Endothelial cell of umbilical vein (primary cell): Measurements from ENCODE around the gene ABT1. TPM values are rescaled to one million over a fixed set of nuclear protein-coding genes. Genes with fewer than 3 reads are reported as not detected.
A peak's percentile ranks its signal among the peaks of the same experiment; 100 is the strongest.

ENCODE experiments used
- BruUV-seq: library from RNA; stranded (reverse); fragments of 400-500 nt; replicated peaks from 2 replicates; lab custom pipeline; 2021; lab: Mats Ljungman, UMichigan
- CTCF ChIA-PET: fragments of 300-600, 350-600 bp; sonication (Branson Sonifier 250); formaldehyde crosslinking; loops from one replicate; lab custom pipeline; 2021; ENCODE audit warnings: antibody characterized with exemption, inconsistent platforms; lab: Charles Lee
- POLR2A ChIA-PET: fragments of 300-600, 350-600 bp; sonication (Branson Sonifier 250); formaldehyde crosslinking; loops from one replicate; lab custom pipeline; 2021; ENCODE audit warnings: antibody characterized with exemption, inconsistent platforms; lab: Charles Lee
- DNase-seq: peaks from one replicate; pipeline ENCODE4 v3.0.0-alpha.2; 2011; ENCODE audit warnings: low read depth, low spot score
- FAIRE-seq: peaks from 2 replicates; lab custom pipeline; 2011; peaks lifted over from hg19 to GRCh38; lab: Jason Lieb, UNC
- H2AFZ ChIP-seq: 2 replicates; pipeline ENCODE4 v1.6.0; 2012; ENCODE audit warnings: low read depth, low read length, control low read depth, inconsistent platforms
- H3K27ac ChIP-seq: 2 replicates; pipeline ENCODE4 v1.5.1; 2011; ENCODE audit warnings: low read depth, mild to moderate bottlenecking, control low read depth, low read length, moderate library complexity; ENCODE audit not compliant: insufficient read depth
- H3K27me3 ChIP-seq, 2 experiments: 2 replicates each; pipeline versions ENCODE4 v1.6.0 to v1.6.1; 2011; ENCODE audit warnings: low read length in 2 of 2, mixed read lengths in 1 of 2; ENCODE audit not compliant: control insufficient read depth in 2 of 2, insufficient read depth in 2 of 2
- H3K36me3 ChIP-seq, 2 experiments: 2 replicates in 1 of 2; 3 replicates in 1 of 2; pipeline ENCODE4 v1.5.1; 2011; ENCODE audit warnings: low read length in 2 of 2, mild to moderate bottlenecking in 1 of 2, moderate library complexity in 1 of 2; ENCODE audit not compliant: control insufficient read depth in 2 of 2, insufficient read depth in 2 of 2; ENCODE audit errors: extremely low read depth in 1 of 2
- H3K4me1 ChIP-seq: 3 replicates; pipeline ENCODE4 v1.5.1; 2011; ENCODE audit warnings: mild to moderate bottlenecking, low read length; ENCODE audit not compliant: control insufficient read depth, insufficient read depth; ENCODE audit errors: extremely low read depth
- H3K4me2 ChIP-seq: 2 replicates; pipeline ENCODE4 v1.6.1; 2011; ENCODE audit warnings: low read length, control low read depth, mixed read lengths; ENCODE audit not compliant: insufficient read depth
- H3K4me3 ChIP-seq, 3 experiments: fragments of 200-600 bp in 1 of 3; sonication (generic), shearing (Covaris generic) in 1 of 3; replicated peaks in 1 of 3; 2 replicates each; pipeline ENCODE4 v1.5.1; 2011 to 2016; ENCODE audit warnings: control low read depth in 3 of 3, low read length in 3 of 3, mild to moderate bottlenecking in 2 of 3, inconsistent platforms in 1 of 3, low read depth in 1 of 3, moderate library complexity in 1 of 3; ENCODE audit not compliant: insufficient read depth in 1 of 3
- H3K79me2 ChIP-seq: 2 replicates; pipeline ENCODE4 v1.6.0; 2012; ENCODE audit warnings: low read length, inconsistent platforms; ENCODE audit not compliant: control insufficient read depth, insufficient read depth
- H3K9ac ChIP-seq: replicated peaks from 2 replicates; pipeline ENCODE3; 2011; ENCODE audit warnings: low read length, control low read depth; ENCODE audit not compliant: insufficient read depth; ENCODE audit errors: extremely low read depth
- H3K9me1 ChIP-seq: replicated peaks from 3 replicates; pipeline ENCODE4 v1.6.0; 2011; ENCODE audit warnings: mild to moderate bottlenecking, low read length; ENCODE audit not compliant: control insufficient read depth, insufficient read depth; ENCODE audit errors: extremely low read depth
- H3K9me3 ChIP-seq: replicated peaks from 2 replicates; pipeline ENCODE4 v1.5.1; 2012; ENCODE audit warnings: low read length, inconsistent platforms; ENCODE audit not compliant: control insufficient read depth, insufficient read depth
- H4K20me1 ChIP-seq: replicated peaks from 2 replicates; pipeline ENCODE3; 2011; ENCODE audit warnings: mild to moderate bottlenecking, low read length; ENCODE audit not compliant: control insufficient read depth, insufficient read depth; ENCODE audit errors: extremely low read depth
- CTCF ChIP-seq, 2 donors: IDR thresholded peaks; 1 replicate in 1 of 2; 2 replicates in 1 of 2; pipeline ENCODE4 v1.5.1; 2011; ENCODE audit warnings: low read length in 2 of 2, mild to moderate bottlenecking in 2 of 2, moderate library complexity in 2 of 2, control low read depth in 1 of 2, inconsistent platforms in 1 of 2, low read depth in 1 of 2; ENCODE audit not compliant: insufficient read depth in 1 of 2; ENCODE audit errors: extremely low read depth in 1 of 2
- EZH2 ChIP-seq: IDR thresholded peaks from 2 replicates; pipeline ENCODE4 v1.6.1; 2012; ENCODE audit warnings: borderline replicate concordance, low read depth, mild to moderate bottlenecking, moderate library complexity, low read length, inconsistent platforms; ENCODE audit not compliant: severe bottlenecking
- GATA2 ChIP-seq: IDR thresholded peaks from 2 replicates; pipeline ENCODE4 v1.7.0; 2011; ENCODE audit warnings: low read depth, mild to moderate bottlenecking, moderate library complexity, mixed read lengths, low read length; ENCODE audit not compliant: insufficient read length, insufficient read depth
- JUN ChIP-seq: IDR thresholded peaks from 2 replicates; pipeline ENCODE4 v1.6.1; 2011; ENCODE audit warnings: borderline replicate concordance, low read depth; ENCODE audit not compliant: insufficient read length, insufficient read depth
- MAX ChIP-seq: IDR thresholded peaks from 2 replicates; pipeline ENCODE4 v1.6.1; 2011; ENCODE audit not compliant: insufficient read depth, insufficient read length
- POLR2AphosphoS5 ChIP-seq: IDR thresholded peaks from 2 replicates; pipeline ENCODE4 v1.6.1; 2012; ENCODE audit warnings: low read depth, mild to moderate bottlenecking, control low read depth, low read length, moderate library complexity; ENCODE audit not compliant: insufficient read depth
- dilution Hi-C: fragments of 300-500 bp; cut with MboI; formaldehyde crosslinking; loops from one replicate; pipeline ENCODE4 v1.15.0; 2019; ENCODE audit warnings: low sequenced_read_pairs; ENCODE audit not compliant: extremely low pct_ligation_motif_present
- intact Hi-C: fragments of 100-400 bp; cut with micrococcal nuclease; formaldehyde crosslinking; loops from one replicate; pipeline ENCODE4 v1.10.0; 2022
- polyA plus RNA-seq, 4 experiments: library from polyadenylated mRNA; depleted of rRNA in 3 of 4; stranded (reverse) in 3 of 4; unstranded in 1 of 4; fragments of >200 nt; gene quantifications; 2 replicates each; pipeline versions ENCODE4 v1.2.1 to v1.2.3, GENCODE V29; 2011 to 2012; ENCODE audit warnings: missing spikeins in 1 of 4
- total RNA-seq: library from RNA; stranded (reverse); gene quantifications from 2 replicates; pipeline ENCODE4 v1.2.3, GENCODE V29; 2021

The ABT1 gene
- total and polyA plus RNA-seq, 2 donors (not counting 3 experiments of a cell fraction or from before 2014, with no cell fraction given): 20.1 to 22.2 TPM

- peak overlapping the region; percentile 66 for H3K9ac ChIP-seq
- CTCF ChIA-PET: interaction anchor here (0.8 to 5.7 kb wide), 7 partner anchors 14 to 379 kb away, joined by 3 to 36 read pairs (median 4); no protein-coding TSS in a partner anchor
Measured at GRCh38 chr6:26554697-26555504, 41.9 kb upstream of the ABT1 start.

More at GRCh38 chr6:26554697-26555504, 41.9 kb upstream of the ABT1 start:
- intact Hi-C loops (loop anchor here (1.0 to 10.0 kb wide), 5 partner anchors 34 to 530 kb away; a partner anchor contains a TSS), dilution Hi-C loops (no loop called here)
- peak overlapping the region; percentile 100 for H3K4me2 ChIP-seq
- H3K27me3 ChIP-seq: no peaks in the 10 kb centered on the region
- H3K27ac ChIP-seq: peak overlapping the region; percentile 43
- H3K79me2 ChIP-seq: no peaks in the 10 kb centered on the region
- no peaks in the 10 kb centered on the region for H3K9me3 ChIP-seq
- H3K9me1 ChIP-seq: no peaks in the 10 kb centered on the region
- peak overlapping the region; percentile 30 to 94 (median 70) for H3K4me3 ChIP-seq
- DNase-seq: peak; percentile 69
- no TSS peak for BruUV-seq
- peak; percentile 66 for FAIRE-seq
- TF ChIP-seq GATA2 (no peak), CTCF (IDR thresholded peaks at IDR 0.05; ENCODE audit: extremely low read depth in 1 of 2, insufficient read depth in 1 of 2, low read depth in 1 of 2, low read length in 2 of 2) (no peak), EZH2 (no peak), MAX (no peak), POLR2AphosphoS5 (no peak), JUN (no peak)
- H3K4me1 ChIP-seq: peaks cover 13% of the 10 kb centered on the region
- POLR2A ChIA-PET: no interaction called here
- peak overlapping the region; percentile 88 for H2AFZ ChIP-seq
- no peaks in the 10 kb centered on the region for H3K36me3 ChIP-seq
- no peaks in the 10 kb centered on the region for H4K20me1 ChIP-seq
